ENCODE data around the gene COCH. TPM values are rescaled to one million over a fixed set of nuclear protein-coding genes. Genes with fewer than 3 reads are reported as not detected.

Gene COCH
- total RNA-seq, 3 donors from 2014 or later = 0.89 to 1.6 (median 1.4) TPM

GRCh38 chr14:30853946-30854345 lies 20.4 kb upstream of the COCH start:
- DNase-seq (no peak), ATAC-seq (no peak)
- no peaks in the 10 kb centered on the region for H3K4me1 ChIP-seq (ENCODE audit: low read depth)
- no peak overlapping the region for H3K4me3 ChIP-seq
- intact Hi-C loops (cut with DNase I, micrococcal nuclease) = no loop called here
- no peak for TF ChIP-seq CTCF (IDR thresholded peaks at IDR 0.05)
- no peaks in the 10 kb centered on the region for H3K36me3 ChIP-seq (ENCODE audit: low read depth)
- H3K9me3 ChIP-seq = no peaks in the 10 kb centered on the region

- Histone ChIP-seq H3K4me3 (no peak overlapping the region), H3K9me3 (no peaks in the 10 kb centered on the region), H3K36me3 (ENCODE audit: low read depth) (no peaks in the 10 kb centered on the region), H3K4me1 (ENCODE audit: low read depth) (no peaks in the 10 kb centered on the region)
- TF ChIP-seq CTCF (IDR thresholded peaks at IDR 0.05) = no peak
- intact Hi-C loops (cut with DNase I, micrococcal nuclease) = no loop called here
- ATAC-seq (no peak), DNase-seq (no peak)
Observed at GRCh38 chr14:30854492-30854891, 19.9 kb upstream of the COCH start.

- ATAC-seq = peak; percentile 37
Observed at GRCh38 chr14:30855345-30856037, 18.9 kb upstream of the COCH start.

GRCh38 chr14:30861200-30861599 lies 13.2 kb upstream of the COCH start:
- no peak for TF ChIP-seq CTCF (IDR thresholded peaks at IDR 0.05)
- no peak for ATAC-seq

More at GRCh38 chr14:30855345-30856037, 18.9 kb upstream of the COCH start:
- H3K4me3 ChIP-seq = no peak overlapping the region
- H3K36me3 ChIP-seq (ENCODE audit: low read depth) = no peaks in the 10 kb centered on the region
- TF ChIP-seq CTCF (IDR thresholded peaks at IDR 0.05) = no peak
- intact Hi-C loops (cut with DNase I, micrococcal nuclease) = no loop called here
- H3K4me1 ChIP-seq (ENCODE audit: low read depth) = no peaks in the 10 kb centered on the region
- H3K9me3 ChIP-seq = no peaks in the 10 kb centered on the region
- DNase-seq = no peak

GRCh38 chr14:30864934-30865333 lies 9.4 kb upstream of the COCH start:
- TF ChIP-seq CTCF (IDR thresholded peaks at IDR 0.05) = no peak
- intact Hi-C loops (cut with DNase I, micrococcal nuclease) = no loop called here
- no peak overlapping the region for H3K4me3 ChIP-seq

More at GRCh38 chr14:30861200-30861599, 13.2 kb upstream of the COCH start:
- no peak for DNase-seq
- Histone ChIP-seq H3K36me3 (ENCODE audit: low read depth) (no peaks in the 10 kb centered on the region), H3K4me1 (ENCODE audit: low read depth) (no peaks in the 10 kb centered on the region), H3K4me3 (no peak overlapping the region), H3K9me3 (no peaks in the 10 kb centered on the region)
- intact Hi-C loops (cut with DNase I, micrococcal nuclease) = no loop called here

More at GRCh38 chr14:30864934-30865333, 9.4 kb upstream of the COCH start:
- H3K36me3 ChIP-seq (ENCODE audit: low read depth) = no peaks in the 10 kb centered on the region
- DNase-seq = no peak
- H3K9me3 ChIP-seq = no peaks in the 10 kb centered on the region
- H3K4me1 ChIP-seq (ENCODE audit: low read depth) = no peaks in the 10 kb centered on the region
- no peak for ATAC-seq

Measured in mucosa of descending colon (tissue), 3 donors.